GM12801 (cell line): ENCODE data around the gene PTCRA.

ENCODE experiments used
- TF ChIP-seq, protein P1 (sequence below): IDR thresholded peaks from one replicate; pipeline ENCODE4 v1.5.1; 2011; ENCODE audit warnings: control low read depth; ENCODE audit not compliant: insufficient read length; ENCODE audit errors: extremely low read depth

PTCRA gene

DNA sequence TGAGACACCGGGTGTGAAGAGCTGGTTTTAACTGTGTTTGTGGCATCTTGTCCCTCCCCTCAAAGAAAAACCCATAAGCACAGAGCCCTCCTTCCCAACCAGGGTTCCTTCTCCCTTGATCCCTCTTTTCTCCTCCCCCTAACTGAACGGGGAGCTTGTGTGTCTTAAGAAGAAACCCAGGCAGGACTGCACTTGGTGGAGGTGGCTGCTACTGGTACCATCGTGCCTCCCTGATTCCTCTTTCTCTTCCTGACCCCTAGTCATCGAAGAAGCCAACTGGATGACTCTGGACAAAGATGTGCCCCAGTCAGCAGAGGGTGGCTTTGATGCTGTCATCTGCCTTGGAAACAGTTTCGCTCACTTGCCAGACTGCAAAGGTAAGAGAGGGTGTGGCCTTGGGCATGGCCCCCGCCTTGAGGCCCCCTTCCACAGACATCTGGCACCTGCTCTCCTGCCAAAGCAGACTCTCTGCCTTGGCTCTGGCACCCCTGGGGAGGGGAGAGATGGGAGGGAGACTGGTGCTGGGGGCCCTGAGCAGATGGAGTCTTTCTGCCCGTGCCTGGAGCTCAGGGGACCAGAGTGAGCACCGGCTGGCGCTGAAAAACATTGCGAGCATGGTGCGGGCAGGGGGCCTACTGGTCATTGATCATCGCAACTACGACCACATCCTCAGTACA lies 46.8 kb downstream of the PTCRA start:
- TF ChIP-seq, protein P1, sequence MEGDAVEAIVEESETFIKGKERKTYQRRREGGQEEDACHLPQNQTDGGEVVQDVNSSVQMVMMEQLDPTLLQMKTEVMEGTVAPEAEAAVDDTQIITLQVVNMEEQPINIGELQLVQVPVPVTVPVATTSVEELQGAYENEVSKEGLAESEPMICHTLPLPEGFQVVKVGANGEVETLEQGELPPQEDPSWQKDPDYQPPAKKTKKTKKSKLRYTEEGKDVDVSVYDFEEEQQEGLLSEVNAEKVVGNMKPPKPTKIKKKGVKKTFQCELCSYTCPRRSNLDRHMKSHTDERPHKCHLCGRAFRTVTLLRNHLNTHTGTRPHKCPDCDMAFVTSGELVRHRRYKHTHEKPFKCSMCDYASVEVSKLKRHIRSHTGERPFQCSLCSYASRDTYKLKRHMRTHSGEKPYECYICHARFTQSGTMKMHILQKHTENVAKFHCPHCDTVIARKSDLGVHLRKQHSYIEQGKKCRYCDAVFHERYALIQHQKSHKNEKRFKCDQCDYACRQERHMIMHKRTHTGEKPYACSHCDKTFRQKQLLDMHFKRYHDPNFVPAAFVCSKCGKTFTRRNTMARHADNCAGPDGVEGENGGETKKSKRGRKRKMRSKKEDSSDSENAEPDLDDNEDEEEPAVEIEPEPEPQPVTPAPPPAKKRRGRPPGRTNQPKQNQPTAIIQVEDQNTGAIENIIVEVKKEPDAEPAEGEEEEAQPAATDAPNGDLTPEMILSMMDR, result no peak

DNA sequence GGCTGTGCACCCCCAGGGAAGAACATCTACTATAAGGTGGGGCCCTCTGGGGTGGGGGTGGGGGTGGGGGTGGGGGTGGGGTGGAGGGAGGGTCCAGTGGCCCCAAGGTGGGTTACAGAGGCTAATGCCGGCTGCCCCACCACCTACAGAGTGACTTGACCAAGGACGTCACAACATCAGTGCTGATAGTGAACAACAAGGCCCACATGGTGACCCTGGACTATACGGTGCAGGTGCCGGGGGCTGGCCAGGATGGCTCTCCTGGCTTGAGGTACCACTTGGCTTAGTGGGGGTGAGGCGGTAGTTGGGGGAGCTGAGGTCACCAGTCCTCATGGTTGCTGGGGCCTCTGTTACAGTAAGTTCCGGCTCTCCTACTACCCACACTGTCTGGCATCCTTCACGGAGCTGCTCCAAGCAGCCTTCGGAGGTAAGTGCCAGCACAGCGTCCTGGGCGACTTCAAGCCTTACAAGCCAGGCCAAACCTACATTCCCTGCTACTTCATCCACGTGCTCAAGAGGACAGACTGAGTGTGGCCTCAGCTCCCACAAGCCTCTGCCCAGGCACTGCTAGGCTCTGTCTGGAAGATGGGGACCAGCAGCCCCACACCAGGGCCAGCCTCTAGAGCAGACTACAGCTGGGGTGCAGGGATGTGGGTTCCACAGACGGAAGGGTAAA lies 47.5 kb downstream of the PTCRA start:
- TF ChIP-seq, protein P1, result no peak

DNA sequence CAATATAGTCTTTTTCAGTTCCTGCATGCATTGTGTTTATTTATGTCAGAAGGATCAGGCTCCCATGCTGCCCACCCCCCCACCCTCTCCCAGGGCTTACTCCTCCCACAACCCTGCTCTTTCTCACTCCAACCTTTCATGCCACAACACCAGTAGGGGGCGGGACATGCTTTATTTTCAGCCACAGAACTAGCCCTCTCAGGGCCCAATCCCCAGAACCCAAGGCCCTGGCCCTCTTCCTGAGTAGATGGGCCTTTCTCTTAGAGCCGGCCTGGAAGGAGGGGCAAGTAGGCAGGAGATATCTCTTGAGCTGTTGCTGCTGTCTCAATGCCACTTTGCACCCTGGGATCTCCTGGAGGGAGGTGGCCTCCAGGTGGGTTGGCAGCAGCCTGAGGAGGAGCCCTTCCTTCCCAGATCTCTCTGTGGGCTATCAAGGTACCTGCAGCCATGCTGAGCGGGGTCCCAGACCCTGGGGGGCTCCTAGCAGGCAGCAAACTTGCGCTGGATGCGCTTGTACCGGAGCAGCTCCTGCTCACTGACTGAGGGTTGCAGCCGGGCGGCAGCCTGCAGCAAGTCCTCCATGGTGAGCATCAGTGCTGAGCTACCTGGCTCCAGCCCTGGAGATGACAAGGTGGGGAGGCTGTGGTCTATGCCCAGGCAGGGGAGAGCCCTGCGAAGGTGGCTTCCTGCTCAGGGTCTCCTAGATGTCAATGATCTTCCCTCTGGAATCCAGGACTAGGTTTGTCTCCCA lies 48.2 kb downstream of the PTCRA start:
- TF ChIP-seq, protein P1, result no peak

DNA sequence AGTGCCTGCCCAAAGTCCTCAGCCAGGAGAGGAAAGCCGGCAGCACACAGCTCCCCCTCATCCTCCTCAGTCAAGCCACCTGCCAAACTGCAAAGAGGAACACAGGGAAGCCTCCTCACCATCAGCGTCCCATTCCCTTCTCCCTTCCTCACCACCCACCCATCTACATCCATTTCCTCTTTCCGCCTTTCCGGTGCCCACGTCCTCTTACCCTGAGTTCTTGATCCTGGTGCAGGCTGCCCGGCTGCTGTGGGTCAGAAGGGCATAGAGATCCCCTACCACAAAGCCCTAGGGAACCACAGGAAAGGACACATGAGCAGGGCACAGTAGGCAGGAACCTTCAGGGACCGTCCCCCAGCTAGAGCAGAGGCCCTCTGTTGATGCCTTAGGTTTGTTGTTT lies 50.7 kb downstream of the PTCRA start:
- TF ChIP-seq, protein P1, result no peak

DNA sequence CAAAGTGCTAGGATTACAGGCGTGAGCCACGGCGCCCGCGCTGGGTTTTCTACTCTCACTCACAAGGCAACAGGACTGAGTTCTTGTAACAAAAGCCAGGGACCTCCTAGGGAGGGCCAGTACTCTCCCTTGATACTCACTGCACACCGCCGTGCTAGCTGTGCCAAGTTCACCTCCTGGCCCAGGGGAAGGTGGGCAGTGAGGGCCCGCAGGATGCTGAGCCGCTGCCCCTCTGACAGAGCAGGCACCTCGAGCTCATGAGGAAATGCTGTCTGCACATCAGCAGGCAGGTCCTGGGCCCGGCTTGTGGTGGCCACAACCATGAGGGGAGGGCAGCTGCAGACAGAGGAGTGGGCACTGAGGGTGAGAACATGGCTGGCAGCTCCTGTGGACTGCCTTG lies 51.4 kb downstream of the PTCRA start:
- TF ChIP-seq, protein P1, result no peak

DNA sequence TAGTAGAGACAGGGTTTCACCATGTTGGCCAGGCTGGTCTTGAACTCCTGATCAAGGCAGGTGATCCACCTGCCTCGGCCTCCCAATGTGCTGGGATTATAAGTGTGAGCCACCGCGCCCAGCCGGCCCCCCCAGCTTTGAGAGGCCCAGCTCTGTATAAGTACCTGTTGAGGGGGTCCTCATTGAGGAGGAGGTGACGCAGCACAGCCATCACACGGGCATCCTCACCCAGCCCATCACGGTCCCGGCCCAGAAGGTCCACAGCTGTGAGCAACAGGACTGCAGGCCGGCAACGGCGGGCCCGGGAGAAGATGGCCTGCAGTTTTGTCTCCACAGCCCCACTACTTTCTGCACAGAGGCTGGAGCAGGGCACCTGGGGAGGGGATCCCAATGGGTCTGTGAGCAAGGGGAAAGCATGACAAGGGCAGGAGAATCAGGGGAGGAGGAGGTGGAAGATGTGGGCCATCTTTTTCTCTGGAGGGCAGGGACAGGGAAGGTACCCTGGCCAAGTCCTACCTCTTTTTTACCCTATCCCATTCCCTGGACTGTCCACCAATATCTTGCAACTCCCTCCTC lies 52.4 kb downstream of the PTCRA start:
- TF ChIP-seq, protein P1, result no peak

DNA sequence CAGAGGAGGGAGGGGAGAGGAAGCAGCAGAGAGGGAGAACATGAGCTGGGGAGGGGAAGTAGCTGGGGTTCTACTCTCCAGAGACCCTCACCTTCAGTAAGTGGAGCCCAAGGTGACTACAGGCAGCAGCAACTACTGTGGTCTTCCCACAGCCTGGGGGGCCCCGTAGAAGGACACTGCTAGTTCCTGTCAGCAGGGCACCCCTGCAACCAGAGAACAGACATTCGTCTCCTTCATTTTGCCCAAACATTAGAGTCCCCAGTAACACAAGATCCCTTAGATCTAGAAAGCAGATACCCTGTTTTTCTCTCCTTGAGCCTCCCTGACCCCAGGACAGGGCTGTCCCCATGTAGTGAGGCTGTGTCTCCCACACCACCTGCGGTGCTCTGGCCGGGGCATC lies 52.9 kb downstream of the PTCRA start:
- TF ChIP-seq, protein P1, result no peak
